Epithelial cell of proximal tubule (primary cell): ENCODE measurements around the gene SERTM2. TPM values are rescaled to one million over a fixed set of nuclear protein-coding genes. Genes with fewer than 3 reads are reported as not detected.
A peak's percentile ranks its signal among the peaks of the same experiment; 100 is the strongest.

Experiments used
- DNase-seq: peaks from one replicate; pipeline ENCODE4 v3.0.0-alpha.2; 2011; ENCODE audit warnings: low read depth
- H3K4me3 ChIP-seq: 2 replicates; pipeline ENCODE4 v1.5.1; 2011; ENCODE audit warnings: low read depth, mild to moderate bottlenecking, low read length
- total RNA-seq: library from RNA; depleted of rRNA; stranded (reverse); fragments of >200 nt; gene quantifications from 2 replicates; pipeline ENCODE4 v1.2.3, GENCODE V29; 2015
- TF ChIP-seq, protein P1 (sequence below): conservative IDR thresholded peaks from 2 replicates; pipeline ENCODE4 v1.5.1; 2012; ENCODE audit warnings: low read depth, mild to moderate bottlenecking, low read length

Gene SERTM2
- total RNA-seq, 1 donor from 2014 or later: not detected

- TF ChIP-seq, protein P1, sequence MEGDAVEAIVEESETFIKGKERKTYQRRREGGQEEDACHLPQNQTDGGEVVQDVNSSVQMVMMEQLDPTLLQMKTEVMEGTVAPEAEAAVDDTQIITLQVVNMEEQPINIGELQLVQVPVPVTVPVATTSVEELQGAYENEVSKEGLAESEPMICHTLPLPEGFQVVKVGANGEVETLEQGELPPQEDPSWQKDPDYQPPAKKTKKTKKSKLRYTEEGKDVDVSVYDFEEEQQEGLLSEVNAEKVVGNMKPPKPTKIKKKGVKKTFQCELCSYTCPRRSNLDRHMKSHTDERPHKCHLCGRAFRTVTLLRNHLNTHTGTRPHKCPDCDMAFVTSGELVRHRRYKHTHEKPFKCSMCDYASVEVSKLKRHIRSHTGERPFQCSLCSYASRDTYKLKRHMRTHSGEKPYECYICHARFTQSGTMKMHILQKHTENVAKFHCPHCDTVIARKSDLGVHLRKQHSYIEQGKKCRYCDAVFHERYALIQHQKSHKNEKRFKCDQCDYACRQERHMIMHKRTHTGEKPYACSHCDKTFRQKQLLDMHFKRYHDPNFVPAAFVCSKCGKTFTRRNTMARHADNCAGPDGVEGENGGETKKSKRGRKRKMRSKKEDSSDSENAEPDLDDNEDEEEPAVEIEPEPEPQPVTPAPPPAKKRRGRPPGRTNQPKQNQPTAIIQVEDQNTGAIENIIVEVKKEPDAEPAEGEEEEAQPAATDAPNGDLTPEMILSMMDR: no peak
- no peak overlapping the region for H3K4me3 ChIP-seq
- no peak for DNase-seq
Measured at GRCh38 chrX:111555406-111555958, 44.0 kb downstream of the SERTM2 start.

DNA sequence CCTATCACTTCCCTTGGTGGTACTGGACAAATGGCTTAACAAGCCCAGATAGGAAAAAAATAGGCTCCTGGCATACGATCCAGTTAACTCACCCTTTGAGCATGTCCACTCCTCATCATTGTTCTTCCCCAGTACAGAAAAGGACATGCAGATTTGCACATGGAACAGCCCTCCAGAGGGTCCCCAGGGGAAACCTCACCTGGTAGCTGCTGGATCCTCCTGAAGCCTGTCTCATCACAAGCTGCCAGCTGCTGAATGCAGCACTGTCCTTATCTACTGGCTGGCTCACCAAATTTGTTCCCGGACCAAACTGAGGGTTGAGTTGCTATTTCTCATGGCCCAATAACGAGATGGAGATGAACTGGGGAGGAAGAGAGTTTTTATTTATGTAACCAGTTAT lies 49.4 kb downstream of the SERTM2 start:
- H3K4me3 ChIP-seq: no peak overlapping the region
- DNase-seq: no peak
- TF ChIP-seq, protein P1: no peak

GRCh38 chrX:111561851-111562250 lies 50.4 kb downstream of the SERTM2 start:
- TF ChIP-seq, protein P1: no peak
- H3K4me3 ChIP-seq: no peak overlapping the region
- DNase-seq: no peak

- no peak for DNase-seq
- TF ChIP-seq, protein P1: no peak
- no peak overlapping the region for H3K4me3 ChIP-seq
Measured at GRCh38 chrX:111567542-111568255, 56.3 kb downstream of the SERTM2 start.

- TF ChIP-seq, protein P1: peak; percentile 68
- peak; percentile 6 for DNase-seq
- H3K4me3 ChIP-seq: no peak overlapping the region
Measured at GRCh38 chrX:111568354-111568753, 56.9 kb downstream of the SERTM2 start.

- no peak for DNase-seq
- TF ChIP-seq, protein P1: no peak
- no peak overlapping the region for H3K4me3 ChIP-seq
Measured at GRCh38 chrX:111568817-111569216, 57.4 kb downstream of the SERTM2 start.

Other genes starting within 250 kb of the SERTM2 start
- 0.36 and 1.2 TPM in 2 replicates for gene CAPN6, start 241.2 kb upstream of the SERTM2 start, total RNA-seq
- not detected in 2 replicates for gene DCX, start 99.5 kb upstream of the SERTM2 start, total RNA-seq
- gene ALG13, start 169.5 kb downstream of the SERTM2 start, total RNA-seq: 26.1 and 49.1 TPM in 2 replicates